HL-60 (cell line): ENCODE data around the gene ARHGAP32.

ENCODE experiments used
- GABPA ChIP-seq: IDR thresholded peaks from 2 replicates; pipeline ENCODE4 v1.6.1; 2012; ENCODE audit warnings: low read depth
- POLR2AphosphoS5 ChIP-seq: IDR thresholded peaks from 2 replicates; pipeline ENCODE4 v1.6.1; 2012; ENCODE audit warnings: low read depth
- REST ChIP-seq: IDR thresholded peaks from 2 replicates; pipeline ENCODE4 v1.6.1; 2012; ENCODE audit warnings: low read depth; ENCODE audit not compliant: insufficient replicate concordance
- SPI1 ChIP-seq: IDR thresholded peaks from 2 replicates; pipeline ENCODE4 v1.6.1; 2012; ENCODE audit warnings: low read depth, mild to moderate bottlenecking, borderline replicate concordance
- TF ChIP-seq, protein P1 (sequence below): IDR thresholded peaks from one replicate; pipeline ENCODE4 v1.5.1; 2011; ENCODE audit warnings: low read length, control low read depth, inconsistent platforms; ENCODE audit not compliant: insufficient read depth

DNA sequence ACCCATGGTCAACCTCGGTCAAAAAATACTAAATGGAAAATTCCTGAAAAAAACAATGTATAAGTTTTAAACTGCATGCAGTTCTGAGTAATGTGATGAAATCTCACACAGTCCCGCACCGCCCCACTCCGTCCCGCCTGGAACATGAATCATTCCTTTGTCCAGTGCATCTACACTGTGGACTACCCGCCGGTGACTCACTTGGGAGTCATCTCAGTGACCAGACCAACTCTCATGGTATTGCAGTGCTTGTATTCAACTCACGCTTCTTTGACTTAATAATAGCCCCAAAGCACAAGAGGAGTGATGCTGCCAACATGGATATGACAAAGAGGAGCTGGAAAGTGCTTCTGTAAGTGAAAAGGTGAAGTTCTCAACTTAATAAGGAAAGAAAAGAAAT is 48.8 kb downstream of the ARHGAP32 start:
- TF ChIP-seq, protein P1, sequence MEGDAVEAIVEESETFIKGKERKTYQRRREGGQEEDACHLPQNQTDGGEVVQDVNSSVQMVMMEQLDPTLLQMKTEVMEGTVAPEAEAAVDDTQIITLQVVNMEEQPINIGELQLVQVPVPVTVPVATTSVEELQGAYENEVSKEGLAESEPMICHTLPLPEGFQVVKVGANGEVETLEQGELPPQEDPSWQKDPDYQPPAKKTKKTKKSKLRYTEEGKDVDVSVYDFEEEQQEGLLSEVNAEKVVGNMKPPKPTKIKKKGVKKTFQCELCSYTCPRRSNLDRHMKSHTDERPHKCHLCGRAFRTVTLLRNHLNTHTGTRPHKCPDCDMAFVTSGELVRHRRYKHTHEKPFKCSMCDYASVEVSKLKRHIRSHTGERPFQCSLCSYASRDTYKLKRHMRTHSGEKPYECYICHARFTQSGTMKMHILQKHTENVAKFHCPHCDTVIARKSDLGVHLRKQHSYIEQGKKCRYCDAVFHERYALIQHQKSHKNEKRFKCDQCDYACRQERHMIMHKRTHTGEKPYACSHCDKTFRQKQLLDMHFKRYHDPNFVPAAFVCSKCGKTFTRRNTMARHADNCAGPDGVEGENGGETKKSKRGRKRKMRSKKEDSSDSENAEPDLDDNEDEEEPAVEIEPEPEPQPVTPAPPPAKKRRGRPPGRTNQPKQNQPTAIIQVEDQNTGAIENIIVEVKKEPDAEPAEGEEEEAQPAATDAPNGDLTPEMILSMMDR = no peak
- TF ChIP-seq POLR2AphosphoS5 (no peak), REST (no peak), GABPA (no peak), SPI1 (no peak)
